A549 (cell line): ENCODE data around the gene DIPK1B. TPM values are rescaled to one million over a fixed set of nuclear protein-coding genes. Genes with fewer than 3 reads are reported as not detected.

Experiments used
- ATAC-seq, 2 experiments: fragments of 200-7000 bp in 1 of 2; fragments of >200 bp in 1 of 2; cut with Nextera tagmentation in 1 of 2; cut with Tn5 transposase in 1 of 2; 3 replicates each; pipeline versions ENCODE4 v1.8.0 to v1.9.1; 2018 to 2020; ENCODE audit warnings: mild to moderate bottlenecking in 1 of 2, moderate library complexity in 1 of 2
- CTCF ChIA-PET: fragments of 300-600 bp; sonication (Branson Sonifier 250); formaldehyde crosslinking; extraction: SDS; loops from one replicate; lab custom pipeline; 2021; ENCODE audit warnings: antibody characterized with exemption, inconsistent platforms; lab: Yijun Ruan, JAX
- POLR2A ChIA-PET: fragments of 350-600 bp; formaldehyde crosslinking; extraction: SDS; loops from one replicate; lab custom pipeline; 2021; ENCODE audit warnings: antibody characterized with exemption, inconsistent platforms; lab: Yijun Ruan, JAX
- DNase-seq, 2 experiments: peaks; one replicate each; pipeline versions ENCODE4 v3.0.0 to v3.0.0-alpha.2; 2011 to 2016; ENCODE audit warnings: low read depth in 1 of 2, low spot score in 1 of 2
- FAIRE-seq: peaks from 2 replicates; lab custom pipeline; 2011; peaks lifted over from hg19 to GRCh38; lab: Jason Lieb, UNC
- H3K27ac ChIP-seq, 2 experiments: fragments of >200 bp; sonication (Bioruptor Twin); formaldehyde crosslinking; 3 replicates each; pipeline ENCODE4 v1.5.1; 2016 to 2017
- H3K4me1 ChIP-seq: fragments of >200 bp; sonication (Bioruptor Twin); formaldehyde crosslinking; 3 replicates; pipeline ENCODE4 v1.6.1; 2016
- H3K4me2 ChIP-seq: fragments of >200 bp; sonication (Bioruptor Twin); formaldehyde crosslinking; 3 replicates; pipeline ENCODE4 v1.6.1; 2016
- H3K4me3 ChIP-seq: fragments of >200 bp; sonication (Bioruptor Twin); formaldehyde crosslinking; 3 replicates; pipeline ENCODE4 v1.5.1; 2016
- H3K9me3 ChIP-seq: fragments of >200 bp; sonication (Bioruptor Twin); formaldehyde crosslinking; 3 replicates; pipeline ENCODE4 v1.6.1; 2016
- BCL3 ChIP-seq: fragments of >200 bp; sonication (Bioruptor Twin); formaldehyde crosslinking; IDR thresholded peaks from 3 replicates; pipeline ENCODE4 v1.6.1; 2016
- BHLHE40 ChIP-seq: IDR thresholded peaks from 2 replicates; pipeline ENCODE4 v1.6.1; 2012; ENCODE audit warnings: low read depth, low read length, inconsistent platforms
- CHD2 ChIP-seq: fragments of 150-350 bp; IDR thresholded peaks from 2 replicates; pipeline ENCODE4 v1.6.1; 2014; ENCODE audit warnings: low read length; ENCODE audit not compliant: partially characterized antibody
- EP300 ChIP-seq, 2 experiments: fragments of >200 bp; sonication (Bioruptor Twin); formaldehyde crosslinking; IDR thresholded peaks; 2 replicates in 1 of 2; 3 replicates in 1 of 2; pipeline ENCODE4 v1.6.1; 2016 to 2017
- FOXS1 ChIP-seq: fragments of 250-450 bp; sonication (Bioruptor Pico); IDR thresholded peaks from 2 replicates; pipeline ENCODE4 v1.5.0; 2020; ENCODE audit warnings: mild to moderate bottlenecking, moderate library complexity
- GATA3 ChIP-seq: IDR thresholded peaks from 2 replicates; pipeline ENCODE4 v1.6.1; 2012; ENCODE audit warnings: borderline replicate concordance
- HDAC2 ChIP-seq: fragments of 200-600 bp; sonication (generic); IDR thresholded peaks from 2 replicates; pipeline ENCODE4 v1.6.1; 2016
- HOXB13 ChIP-seq: fragments of 250-450 bp; sonication (Bioruptor Pico); IDR thresholded peaks from 2 replicates; pipeline ENCODE4 v1.5.0; 2020; ENCODE audit warnings: low read depth, mild to moderate bottlenecking, moderate library complexity
- HOXB5 ChIP-seq: fragments of 250-450 bp; sonication (Bioruptor Pico); IDR thresholded peaks from 2 replicates; pipeline ENCODE4 v1.5.0; 2020; ENCODE audit warnings: mild to moderate bottlenecking, moderate library complexity
- KDM5A ChIP-seq: fragments of 200-600 bp; sonication (generic); IDR thresholded peaks from 2 replicates; pipeline ENCODE4 v1.6.1; 2016; ENCODE audit warnings: antibody characterized with exemption, mild to moderate bottlenecking
- MAZ ChIP-seq: fragments of 150-350 bp; IDR thresholded peaks from 2 replicates; pipeline ENCODE4 v1.6.1; 2014; ENCODE audit warnings: antibody characterized with exemption, low read depth, low read length, borderline replicate concordance
- RAD21 ChIP-seq, 2 experiments: fragments of >200 bp in 1 of 2; sonication (Bioruptor Twin) in 1 of 2; formaldehyde crosslinking in 1 of 2; IDR thresholded peaks in 1 of 2; conservative IDR thresholded peaks in 1 of 2; 2 replicates in 1 of 2; 3 replicates in 1 of 2; pipeline ENCODE4 v1.6.1; 2012 to 2018; ENCODE audit warnings: inconsistent platforms in 1 of 2
- SMC3 ChIP-seq: fragments of >200 bp; sonication (Bioruptor Twin); formaldehyde crosslinking; IDR thresholded peaks from 3 replicates; pipeline ENCODE4 v1.6.1; 2018; ENCODE audit warnings: inconsistent platforms
- TFCP2L1 ChIP-seq: fragments of 250-450 bp; sonication (Bioruptor Pico); IDR thresholded peaks from 2 replicates; pipeline ENCODE4 v1.5.0; 2021; ENCODE audit warnings: mild to moderate bottlenecking
- TP53 ChIP-seq: fragments of 250-450 bp; sonication (Bioruptor Pico); IDR thresholded peaks from 2 replicates; pipeline ENCODE4 v1.5.0; 2021; ENCODE audit warnings: mild to moderate bottlenecking, moderate library complexity
- ZNF302 ChIP-seq: fragments of 250-450 bp; sonication (Bioruptor Pico); IDR thresholded peaks from 2 replicates; pipeline ENCODE4 v1.9.0; 2021; ENCODE audit warnings: inconsistent platforms, mild to moderate bottlenecking, moderate library complexity
- whole genome bisulfite sequencing: methylation state at CpG from one replicate; pipeline ENCODE4 v1.1.6; 2017; ENCODE audit errors: missing lambda C conversion rate; 5-methylcytosine and 5-hydroxymethylcytosine counted together
- polyA plus RNA-seq, 4 experiments: library from polyadenylated mRNA; depleted of rRNA in 3 of 4; stranded (reverse); fragments of >200 nt; fragmentation: RNase III in 1 of 4; extraction: RNeasy Plus Mini Kit Qiagen cat#74134 plus additional on column Dnase treatment in 1 of 4; gene quantifications; 2 replicates in 3 of 4; 3 replicates in 1 of 4; pipeline ENCODE4 v1.2.3, GENCODE V29; 2011 to 2017
- TF ChIP-seq, protein P1 (sequence below): IDR thresholded peaks from 2 replicates; pipeline ENCODE4 v1.6.1; 2012
- TF ChIP-seq, protein P2 (sequence below): fragments of 250-450 bp; sonication (Bioruptor Pico); IDR thresholded peaks from 2 replicates; pipeline ENCODE4 v1.5.0; 2020; ENCODE audit warnings: low read depth, mild to moderate bottlenecking, moderate library complexity
- TF ChIP-seq, protein P3 (sequence below): fragments of >200 bp; sonication (Bioruptor Twin); formaldehyde crosslinking; IDR thresholded peaks from 3 replicates; pipeline ENCODE4 v1.5.1; 2016
- TF ChIP-seq, protein P4 (sequence below): IDR thresholded peaks from 2 replicates; pipeline ENCODE4 v1.6.1; 2012

The DIPK1B gene
- polyA plus RNA-seq, 2 of the 4 experiments (the other 2 are of a cell fraction): 6.7 TPM

GRCh38 chr9:136683173-136683745 lies 29.1 kb upstream of the DIPK1B start:
- WGBS: 90% methylated on average over 14 of the region's 16 CpGs
- ATAC-seq (no peak), DNase-seq (no peak), FAIRE-seq (no peak)
- no peak overlapping the region for H3K4me3 ChIP-seq
- H3K4me2 ChIP-seq: no peak overlapping the region
- no peaks in the 10 kb centered on the region for H3K9me3 ChIP-seq
- no peak overlapping the region for H3K27ac ChIP-seq
- no peak for TF ChIP-seq BHLHE40
- TF ChIP-seq, protein P1, sequence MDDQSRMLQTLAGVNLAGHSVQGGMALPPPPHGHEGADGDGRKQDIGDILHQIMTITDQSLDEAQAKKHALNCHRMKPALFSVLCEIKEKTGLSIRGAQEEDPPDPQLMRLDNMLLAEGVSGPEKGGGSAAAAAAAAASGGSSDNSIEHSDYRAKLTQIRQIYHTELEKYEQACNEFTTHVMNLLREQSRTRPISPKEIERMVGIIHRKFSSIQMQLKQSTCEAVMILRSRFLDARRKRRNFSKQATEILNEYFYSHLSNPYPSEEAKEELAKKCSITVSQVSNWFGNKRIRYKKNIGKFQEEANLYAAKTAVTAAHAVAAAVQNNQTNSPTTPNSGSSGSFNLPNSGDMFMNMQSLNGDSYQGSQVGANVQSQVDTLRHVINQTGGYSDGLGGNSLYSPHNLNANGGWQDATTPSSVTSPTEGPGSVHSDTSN: no peak
- no peak for TF ChIP-seq MAZ
- no peak for TF ChIP-seq HOXB13 (CRISPR knock-in tag)
- TF ChIP-seq, protein P2, sequence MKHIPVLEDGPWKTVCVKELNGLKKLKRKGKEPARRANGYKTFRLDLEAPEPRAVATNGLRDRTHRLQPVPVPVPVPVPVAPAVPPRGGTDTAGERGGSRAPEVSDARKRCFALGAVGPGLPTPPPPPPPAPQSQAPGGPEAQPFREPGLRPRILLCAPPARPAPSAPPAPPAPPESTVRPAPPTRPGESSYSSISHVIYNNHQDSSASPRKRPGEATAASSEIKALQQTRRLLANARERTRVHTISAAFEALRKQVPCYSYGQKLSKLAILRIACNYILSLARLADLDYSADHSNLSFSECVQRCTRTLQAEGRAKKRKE (CRISPR knock-in tag): no peak
- no peak for TF ChIP-seq TP53
- no peak for TF ChIP-seq BCL3
- TF ChIP-seq KDM5A: no peak
- no peak for TF ChIP-seq GATA3
- TF ChIP-seq, protein P3, sequence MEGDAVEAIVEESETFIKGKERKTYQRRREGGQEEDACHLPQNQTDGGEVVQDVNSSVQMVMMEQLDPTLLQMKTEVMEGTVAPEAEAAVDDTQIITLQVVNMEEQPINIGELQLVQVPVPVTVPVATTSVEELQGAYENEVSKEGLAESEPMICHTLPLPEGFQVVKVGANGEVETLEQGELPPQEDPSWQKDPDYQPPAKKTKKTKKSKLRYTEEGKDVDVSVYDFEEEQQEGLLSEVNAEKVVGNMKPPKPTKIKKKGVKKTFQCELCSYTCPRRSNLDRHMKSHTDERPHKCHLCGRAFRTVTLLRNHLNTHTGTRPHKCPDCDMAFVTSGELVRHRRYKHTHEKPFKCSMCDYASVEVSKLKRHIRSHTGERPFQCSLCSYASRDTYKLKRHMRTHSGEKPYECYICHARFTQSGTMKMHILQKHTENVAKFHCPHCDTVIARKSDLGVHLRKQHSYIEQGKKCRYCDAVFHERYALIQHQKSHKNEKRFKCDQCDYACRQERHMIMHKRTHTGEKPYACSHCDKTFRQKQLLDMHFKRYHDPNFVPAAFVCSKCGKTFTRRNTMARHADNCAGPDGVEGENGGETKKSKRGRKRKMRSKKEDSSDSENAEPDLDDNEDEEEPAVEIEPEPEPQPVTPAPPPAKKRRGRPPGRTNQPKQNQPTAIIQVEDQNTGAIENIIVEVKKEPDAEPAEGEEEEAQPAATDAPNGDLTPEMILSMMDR: no peak
- TF ChIP-seq, all 56 proteins: peak for 0
- POLR2A ChIA-PET: no interaction called here
- CTCF ChIA-PET: interaction anchor here (1.1 to 13.4 kb wide), 7 partner anchors 9 to 42 kb away, joined by 3 to 186 read pairs (median 5); no protein-coding TSS in a partner anchor
- peaks cover 20% of the 10 kb centered on the region for H3K4me1 ChIP-seq

- H3K4me1 ChIP-seq: peaks cover 21% of the 10 kb centered on the region
- ATAC-seq (no peak), FAIRE-seq (no peak), DNase-seq (no peak)
- H3K27ac ChIP-seq: no peak overlapping the region
- TF ChIP-seq ZNF302 (CRISPR knock-in tag): no peak
- TF ChIP-seq FOXS1 (CRISPR knock-in tag): no peak
- TF ChIP-seq MAZ: no peak
- TF ChIP-seq SMC3: no peak
- TF ChIP-seq HOXB5 (CRISPR knock-in tag): no peak
- TF ChIP-seq, protein P2 (CRISPR knock-in tag): no peak
- TF ChIP-seq TFCP2L1: no peak
- no peak for TF ChIP-seq EP300 (IDR thresholded peaks at IDR 0.05)
- no peak for TF ChIP-seq CHD2
- TF ChIP-seq, protein P4, sequence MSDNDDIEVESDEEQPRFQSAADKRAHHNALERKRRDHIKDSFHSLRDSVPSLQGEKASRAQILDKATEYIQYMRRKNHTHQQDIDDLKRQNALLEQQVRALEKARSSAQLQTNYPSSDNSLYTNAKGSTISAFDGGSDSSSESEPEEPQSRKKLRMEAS: no peak
- no peak for TF ChIP-seq HDAC2
- TF ChIP-seq RAD21 (conservative IDR thresholded peaks at IDR 0.05 in 1 of 2, IDR thresholded peaks at IDR 0.05 in 1 of 2): no peak
- no peak for TF ChIP-seq BHLHE40
- CTCF ChIA-PET: interaction anchor here (0.8 to 13.4 kb wide), 8 partner anchors 10 to 42 kb away, joined by 3 to 186 read pairs (median 6); no protein-coding TSS in a partner anchor
- no peak overlapping the region for H3K4me3 ChIP-seq
- 91% methylated on average over 10 of the region's 14 CpGs for WGBS
- no peak overlapping the region for H3K4me2 ChIP-seq
- H3K9me3 ChIP-seq: no peaks in the 10 kb centered on the region
- POLR2A ChIA-PET: no interaction called here
These were observed 28.6 kb upstream of the DIPK1B start for GRCh38 chr9:136683755-136684154.
